ENCODE measurements around the gene GRIK5.

Gene GRIK5

GRCh38 chr19:42010245-42011126 lies 59.5 kb downstream of the GRIK5 start:
- H3K4me3 ChIP-seq (ENCODE audit: low read length), result no peak overlapping the region
- TF ChIP-seq EZH2phosphoT487 (IDR thresholded peaks at IDR 0.05; ENCODE audit: borderline replicate concordance, low read length), result no peak
- no peak for TF ChIP-seq CTCF (IDR thresholded peaks at IDR 0.05; ENCODE audit: low read depth, low read length, poor library complexity, severe bottlenecking)
- no peaks in the 10 kb centered on the region for H4K20me1 ChIP-seq (ENCODE audit: control insufficient read depth, insufficient read depth, low read depth, low read length)
- H3K4me1 ChIP-seq (ENCODE audit: control insufficient read depth, low read length), result no peaks in the 10 kb centered on the region
- no peaks in the 10 kb centered on the region for H3K36me3 ChIP-seq (ENCODE audit: control insufficient read depth, low read length)
- peaks cover 15% of the 10 kb centered on the region for H3K27me3 ChIP-seq (ENCODE audit: control insufficient read depth, low read length)
- H3K9me3 ChIP-seq (ENCODE audit: control insufficient read depth, insufficient read depth, low read length), result no peaks in the 10 kb centered on the region
- H3K9me2 ChIP-seq (replicated peaks; ENCODE audit: control insufficient read depth, low read length), result no peaks in the 10 kb centered on the region
- H3K27ac ChIP-seq (ENCODE audit: low read depth, low read length), result no peak overlapping the region
- H3K4me2 ChIP-seq (ENCODE audit: low read length), result no peak overlapping the region
- no peaks in the 10 kb centered on the region for H3F3A ChIP-seq (ENCODE audit: control insufficient read depth, insufficient read depth)
- H3K79me2 ChIP-seq (ENCODE audit: control insufficient read depth, low read length), result no peaks in the 10 kb centered on the region

GRCh38 chr19:42006569-42006968 lies 63.4 kb downstream of the GRIK5 start:
- Histone ChIP-seq H3K27ac (ENCODE audit: low read depth, low read length) (no peak overlapping the region), H4K20me1 (ENCODE audit: control insufficient read depth, insufficient read depth, low read depth, low read length) (no peaks in the 10 kb centered on the region), H3K36me3 (ENCODE audit: control insufficient read depth, low read length) (no peaks in the 10 kb centered on the region), H3F3A (ENCODE audit: control insufficient read depth, insufficient read depth) (no peaks in the 10 kb centered on the region), H3K4me2 (ENCODE audit: low read length) (no peak overlapping the region), H3K9me2 (replicated peaks; ENCODE audit: control insufficient read depth, low read length) (no peaks in the 10 kb centered on the region), H3K4me3 (ENCODE audit: low read length) (no peak overlapping the region), H3K27me3 (ENCODE audit: control insufficient read depth, low read length) (peaks cover 25% of the 10 kb centered on the region), H3K79me2 (ENCODE audit: control insufficient read depth, low read length) (no peaks in the 10 kb centered on the region), H3K9me3 (ENCODE audit: control insufficient read depth, insufficient read depth, low read length) (no peaks in the 10 kb centered on the region), H3K4me1 (ENCODE audit: control insufficient read depth, low read length) (no peaks in the 10 kb centered on the region)
- TF ChIP-seq EZH2phosphoT487 (IDR thresholded peaks at IDR 0.05; ENCODE audit: borderline replicate concordance, low read length) (no peak), CTCF (IDR thresholded peaks at IDR 0.05; ENCODE audit: low read depth, low read length, poor library complexity, severe bottlenecking) (no peak)

GRCh38 chr19:42005504-42005903 lies 64.5 kb downstream of the GRIK5 start:
- Histone ChIP-seq H3K4me2 (ENCODE audit: low read length) (no peak overlapping the region), H3K9me3 (ENCODE audit: control insufficient read depth, insufficient read depth, low read length) (no peaks in the 10 kb centered on the region), H3K27ac (ENCODE audit: low read depth, low read length) (no peak overlapping the region), H3F3A (ENCODE audit: control insufficient read depth, insufficient read depth) (no peaks in the 10 kb centered on the region), H4K20me1 (ENCODE audit: control insufficient read depth, insufficient read depth, low read depth, low read length) (no peaks in the 10 kb centered on the region), H3K27me3 (ENCODE audit: control insufficient read depth, low read length) (peaks cover 30% of the 10 kb centered on the region), H3K79me2 (ENCODE audit: control insufficient read depth, low read length) (no peaks in the 10 kb centered on the region), H3K4me3 (ENCODE audit: low read length) (no peak overlapping the region), H3K36me3 (ENCODE audit: control insufficient read depth, low read length) (no peaks in the 10 kb centered on the region), H3K4me1 (ENCODE audit: control insufficient read depth, low read length) (no peaks in the 10 kb centered on the region), H3K9me2 (replicated peaks; ENCODE audit: control insufficient read depth, low read length) (no peaks in the 10 kb centered on the region)
- TF ChIP-seq CTCF (IDR thresholded peaks at IDR 0.05; ENCODE audit: low read depth, low read length, poor library complexity, severe bottlenecking) (no peak), EZH2phosphoT487 (IDR thresholded peaks at IDR 0.05; ENCODE audit: borderline replicate concordance, low read length) (no peak)

Data from DOHH2 (cell line).